Measurements from ENCODE around the gene PSAP. TPM values are rescaled to one million over a fixed set of nuclear protein-coding genes. Genes with fewer than 3 reads are reported as not detected.

PSAP gene
- total RNA-seq, 1 donor from 2014 or later, result 1,672 TPM

GRCh38 chr10:71795248-71795647 is 55.8 kb downstream of the PSAP start:
- Histone ChIP-seq H3K36me3 (no peaks in the 10 kb centered on the region), H3K9me3 (replicated peaks) (no peaks in the 10 kb centered on the region), H3K27me3 (ENCODE audit: low read depth) (no peaks in the 10 kb centered on the region), H3K27ac (replicated peaks) (no peak overlapping the region), H3K4me1 (no peaks in the 10 kb centered on the region), H3K4me3 (no peak overlapping the region)
- intact Hi-C loops (cut with micrococcal nuclease), result no loop called here
- no peak for DNase-seq
- TF ChIP-seq, protein P1, sequence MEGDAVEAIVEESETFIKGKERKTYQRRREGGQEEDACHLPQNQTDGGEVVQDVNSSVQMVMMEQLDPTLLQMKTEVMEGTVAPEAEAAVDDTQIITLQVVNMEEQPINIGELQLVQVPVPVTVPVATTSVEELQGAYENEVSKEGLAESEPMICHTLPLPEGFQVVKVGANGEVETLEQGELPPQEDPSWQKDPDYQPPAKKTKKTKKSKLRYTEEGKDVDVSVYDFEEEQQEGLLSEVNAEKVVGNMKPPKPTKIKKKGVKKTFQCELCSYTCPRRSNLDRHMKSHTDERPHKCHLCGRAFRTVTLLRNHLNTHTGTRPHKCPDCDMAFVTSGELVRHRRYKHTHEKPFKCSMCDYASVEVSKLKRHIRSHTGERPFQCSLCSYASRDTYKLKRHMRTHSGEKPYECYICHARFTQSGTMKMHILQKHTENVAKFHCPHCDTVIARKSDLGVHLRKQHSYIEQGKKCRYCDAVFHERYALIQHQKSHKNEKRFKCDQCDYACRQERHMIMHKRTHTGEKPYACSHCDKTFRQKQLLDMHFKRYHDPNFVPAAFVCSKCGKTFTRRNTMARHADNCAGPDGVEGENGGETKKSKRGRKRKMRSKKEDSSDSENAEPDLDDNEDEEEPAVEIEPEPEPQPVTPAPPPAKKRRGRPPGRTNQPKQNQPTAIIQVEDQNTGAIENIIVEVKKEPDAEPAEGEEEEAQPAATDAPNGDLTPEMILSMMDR (IDR thresholded peaks at IDR 0.05; ENCODE audit: borderline replicate concordance), result no peak

DNA sequence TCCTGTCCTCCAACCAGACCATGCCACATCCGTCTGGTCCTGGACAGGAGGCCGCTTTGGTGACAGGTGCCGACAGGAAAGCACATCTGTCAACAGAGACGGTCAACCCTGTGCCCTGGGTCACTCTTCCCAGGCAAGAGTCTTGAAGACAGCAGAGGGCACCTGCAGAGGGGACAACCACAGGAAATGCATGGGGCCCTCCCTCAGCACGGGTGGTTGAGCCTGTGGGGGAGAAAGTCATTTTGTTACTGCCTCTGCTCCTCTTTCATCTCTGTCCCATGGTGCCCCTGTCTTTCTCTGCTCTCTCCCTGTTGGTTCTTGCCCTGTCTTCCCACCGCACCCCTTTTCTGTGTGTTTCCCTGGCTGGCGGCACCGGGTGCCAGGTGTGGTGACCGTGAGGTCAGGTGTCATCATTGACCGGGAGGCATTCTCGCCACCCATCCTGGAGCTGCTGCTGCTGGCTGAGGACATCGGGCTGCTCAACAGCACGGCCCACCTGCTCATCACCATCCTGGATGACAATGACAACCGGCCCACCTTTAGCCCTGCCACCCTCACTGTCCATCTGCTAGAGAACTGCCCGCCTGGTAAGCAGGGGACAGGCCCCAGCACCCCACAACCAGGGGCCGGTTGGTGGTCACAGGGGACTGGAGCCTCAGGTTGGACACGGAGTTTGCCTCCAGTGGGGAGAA is 60.2 kb downstream of the PSAP start:
- no peak overlapping the region for H3K4me3 ChIP-seq
- DNase-seq, result no peak
- H3K9me3 ChIP-seq (replicated peaks), result no peaks in the 10 kb centered on the region
- no peaks in the 10 kb centered on the region for H3K4me1 ChIP-seq
- H3K27ac ChIP-seq (replicated peaks), result no peak overlapping the region
- no peaks in the 10 kb centered on the region for H3K27me3 ChIP-seq (ENCODE audit: low read depth)
- intact Hi-C loops (cut with micrococcal nuclease), result no loop called here
- H3K36me3 ChIP-seq, result no peaks in the 10 kb centered on the region
- TF ChIP-seq, protein P1 (IDR thresholded peaks at IDR 0.05; ENCODE audit: borderline replicate concordance), result no peak

DNA sequence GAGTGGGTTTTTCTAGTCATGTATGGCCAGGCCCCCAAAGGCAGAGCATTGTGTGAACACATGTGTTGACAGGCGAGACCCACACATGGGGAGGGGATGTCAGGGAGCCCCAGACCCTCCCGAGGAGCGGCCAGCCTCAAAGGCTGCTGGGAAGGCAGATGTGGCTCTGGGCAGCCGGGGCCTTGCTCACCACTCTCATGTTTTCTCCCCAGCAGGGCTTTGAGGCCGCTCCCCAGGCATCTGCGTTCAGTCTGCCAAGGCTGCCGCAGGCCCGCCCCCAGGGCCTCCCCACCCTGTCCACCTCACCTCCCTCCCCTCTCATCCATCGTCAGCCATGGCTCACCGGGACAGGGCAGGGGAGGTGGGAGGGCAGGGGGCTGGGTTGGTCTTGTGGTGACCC is 61.2 kb downstream of the PSAP start:
- Histone ChIP-seq H3K4me1 (no peaks in the 10 kb centered on the region), H3K27me3 (ENCODE audit: low read depth) (no peaks in the 10 kb centered on the region), H3K36me3 (no peaks in the 10 kb centered on the region), H3K9me3 (replicated peaks) (no peaks in the 10 kb centered on the region), H3K4me3 (no peak overlapping the region), H3K27ac (replicated peaks) (no peak overlapping the region)
- TF ChIP-seq, protein P1 (IDR thresholded peaks at IDR 0.05; ENCODE audit: borderline replicate concordance), result no peak
- no peak for DNase-seq
- intact Hi-C loops (cut with micrococcal nuclease), result no loop called here

DNA sequence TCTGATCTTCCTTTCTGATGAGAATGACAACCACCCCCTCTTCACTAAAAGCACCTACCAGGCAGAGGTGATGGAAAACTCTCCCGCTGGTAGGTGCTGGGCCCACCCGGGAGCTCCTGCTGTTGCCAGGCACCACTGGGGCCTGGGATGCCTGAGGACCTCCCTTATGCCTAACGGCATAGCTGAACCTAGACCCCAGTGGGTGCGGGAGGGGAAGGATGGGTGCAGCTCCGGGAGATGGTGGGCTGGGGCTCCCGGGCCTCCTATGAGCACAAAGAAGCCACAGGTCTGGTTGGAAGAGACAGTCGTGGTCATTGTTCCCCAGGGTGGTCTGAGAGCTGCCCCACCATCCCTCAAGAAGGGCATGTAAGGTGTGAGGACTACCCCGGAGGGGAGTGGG is 62.1 kb downstream of the PSAP start:
- no peaks in the 10 kb centered on the region for H3K36me3 ChIP-seq
- no peaks in the 10 kb centered on the region for H3K27me3 ChIP-seq (ENCODE audit: low read depth)
- no peak overlapping the region for H3K27ac ChIP-seq (replicated peaks)
- H3K4me1 ChIP-seq, result no peaks in the 10 kb centered on the region
- no peaks in the 10 kb centered on the region for H3K9me3 ChIP-seq (replicated peaks)
- H3K4me3 ChIP-seq, result no peak overlapping the region
- DNase-seq, result no peak
- TF ChIP-seq, protein P1 (IDR thresholded peaks at IDR 0.05; ENCODE audit: borderline replicate concordance), result no peak
- intact Hi-C loops (cut with micrococcal nuclease), result no loop called here

GRCh38 chr10:71784679-71785272 is 66.3 kb downstream of the PSAP start:
- H3K4me1 ChIP-seq, result peaks cover 17% of the 10 kb centered on the region
- no peak overlapping the region for H3K27ac ChIP-seq (replicated peaks)
- no peaks in the 10 kb centered on the region for H3K36me3 ChIP-seq
- intact Hi-C loops (cut with micrococcal nuclease), result no loop called here
- H3K27me3 ChIP-seq (ENCODE audit: low read depth), result no peaks in the 10 kb centered on the region
- TF ChIP-seq, protein P1 (IDR thresholded peaks at IDR 0.05; ENCODE audit: borderline replicate concordance), result no peak
- H3K9me3 ChIP-seq (replicated peaks), result no peaks in the 10 kb centered on the region
- no peak overlapping the region for H3K4me3 ChIP-seq
- DNase-seq, result no peak

Data from left ventricle myocardium inferior (tissue), 1 donor.